ENCODE data around the gene KCNT1. TPM values are rescaled to one million over a fixed set of nuclear protein-coding genes. Genes with fewer than 3 reads are reported as not detected.

KCNT1 gene
- total RNA-seq, 6 experiments from 2014 or later, result not detected

- Mint-ChIP-seq H3K4me1 (ENCODE audit: low read depth) (no peaks in the 10 kb centered on the region), H3K4me3 (no peak overlapping the region), H3K9me3 (no peaks in the 10 kb centered on the region), H3K27ac (no peak overlapping the region), H3K36me3 (ENCODE audit: low read depth) (no peaks in the 10 kb centered on the region), H3K27me3 (ENCODE audit: insufficient read depth) (peaks cover 10% of the 10 kb centered on the region)
- DNase-seq, result no peak
- TF ChIP-seq CTCF (IDR thresholded peaks at IDR 0.05), result no peak
These were observed 41.8 kb downstream of the KCNT1 start for GRCh38 chr9:135743546-135744332.

- no peaks in the 10 kb centered on the region for H3K4me1 Mint-ChIP-seq (ENCODE audit: low read depth)
- no peak overlapping the region for H3K4me3 Mint-ChIP-seq
- H3K9me3 Mint-ChIP-seq, result no peaks in the 10 kb centered on the region
- TF ChIP-seq CTCF (IDR thresholded peaks at IDR 0.05), result no peak
- H3K36me3 Mint-ChIP-seq (ENCODE audit: low read depth), result no peaks in the 10 kb centered on the region
- DNase-seq, result no peak
- H3K27ac Mint-ChIP-seq, result no peak overlapping the region
- H3K27me3 Mint-ChIP-seq (ENCODE audit: insufficient read depth), result peaks cover 10% of the 10 kb centered on the region
These were observed 42.5 kb downstream of the KCNT1 start for GRCh38 chr9:135744333-135745070.

- Mint-ChIP-seq H3K27me3 (ENCODE audit: insufficient read depth) (peaks cover 6% of the 10 kb centered on the region), H3K4me1 (ENCODE audit: low read depth) (no peaks in the 10 kb centered on the region), H3K27ac (no peak overlapping the region), H3K4me3 (no peak overlapping the region), H3K9me3 (no peaks in the 10 kb centered on the region), H3K36me3 (ENCODE audit: low read depth) (no peaks in the 10 kb centered on the region)
- DNase-seq, result no peak
- no peak for TF ChIP-seq CTCF (IDR thresholded peaks at IDR 0.05)
These were observed 43.2 kb downstream of the KCNT1 start for GRCh38 chr9:135745189-135745588.

GRCh38 chr9:135745686-135746324 lies 43.8 kb downstream of the KCNT1 start:
- no peak overlapping the region for H3K4me3 Mint-ChIP-seq
- no peak for DNase-seq
- no peaks in the 10 kb centered on the region for H3K9me3 Mint-ChIP-seq
- no peak for TF ChIP-seq CTCF (IDR thresholded peaks at IDR 0.05)
- no peaks in the 10 kb centered on the region for H3K4me1 Mint-ChIP-seq (ENCODE audit: low read depth)
- H3K27me3 Mint-ChIP-seq (ENCODE audit: insufficient read depth), result peaks cover 5% of the 10 kb centered on the region
- no peaks in the 10 kb centered on the region for H3K36me3 Mint-ChIP-seq (ENCODE audit: low read depth)
- H3K27ac Mint-ChIP-seq, result no peak overlapping the region

DNA sequence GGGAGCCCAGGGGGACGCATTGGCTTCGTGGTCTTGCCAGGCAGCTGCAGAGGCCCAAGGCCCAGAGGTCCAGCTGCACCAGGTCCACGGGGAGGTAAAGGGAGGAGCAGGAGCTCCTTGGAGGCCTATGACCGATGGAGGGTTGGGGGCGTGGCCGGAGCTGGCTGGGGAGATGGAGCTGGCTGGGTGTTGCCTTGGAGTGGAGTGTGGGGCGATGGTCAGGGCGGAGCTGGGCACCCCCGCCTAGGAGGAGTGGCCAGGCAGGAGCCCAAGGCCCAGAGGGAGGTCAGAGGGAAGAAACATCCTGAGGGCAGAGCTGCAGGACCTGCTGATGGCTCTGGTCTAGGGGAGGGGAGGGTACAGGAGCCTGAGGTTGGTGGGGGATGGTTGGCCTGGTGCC lies 44.6 kb downstream of the KCNT1 start:
- Mint-ChIP-seq H3K27me3 (ENCODE audit: insufficient read depth) (peaks cover 5% of the 10 kb centered on the region), H3K36me3 (ENCODE audit: low read depth) (no peaks in the 10 kb centered on the region), H3K9me3 (peaks cover under 1% of the 10 kb centered on the region; the same call in 1 of the 2 replicates), H3K4me1 (ENCODE audit: low read depth) (no peaks in the 10 kb centered on the region), H3K27ac (no peak overlapping the region), H3K4me3 (no peak overlapping the region)
- TF ChIP-seq CTCF (IDR thresholded peaks at IDR 0.05), result no peak
- DNase-seq, result no peak
